Osteocyte (in vitro differentiated cells): ENCODE results near the gene MTA3. TPM values are rescaled to one million over a fixed set of nuclear protein-coding genes. Genes with fewer than 3 reads are reported as not detected.
A peak's percentile ranks its signal among the peaks of the same experiment; 100 is the strongest.

Experiments
- DNase-seq: peaks from one replicate; pipeline ENCODE4 v3.0.0; 2021; ENCODE audit warnings: mixed read lengths; ENCODE audit not compliant: unreplicated experiment; ENCODE audit errors: extremely low spot score
- H3K27ac Mint-ChIP-seq: one replicate; pipeline ENCODE4 v1.8.0; 2021; ENCODE audit warnings: mild to moderate bottlenecking, mixed read lengths; ENCODE audit not compliant: unreplicated experiment
- H3K27me3 Mint-ChIP-seq: one replicate; pipeline ENCODE4 v1.8.0; 2021; ENCODE audit warnings: mixed read lengths; ENCODE audit not compliant: unreplicated experiment
- H3K36me3 Mint-ChIP-seq: one replicate; pipeline ENCODE4 v1.8.0; 2021; ENCODE audit warnings: mixed read lengths; ENCODE audit not compliant: unreplicated experiment
- H3K4me1 Mint-ChIP-seq: one replicate; pipeline ENCODE4 v1.8.0; 2021; ENCODE audit warnings: mixed read lengths; ENCODE audit not compliant: unreplicated experiment
- H3K4me3 Mint-ChIP-seq: one replicate; pipeline ENCODE4 v1.8.0; 2021; ENCODE audit warnings: mild to moderate bottlenecking, moderate library complexity, mixed read lengths; ENCODE audit not compliant: unreplicated experiment
- H3K9me3 Mint-ChIP-seq: one replicate; pipeline ENCODE4 v1.8.0; 2021; ENCODE audit warnings: mixed read lengths; ENCODE audit not compliant: unreplicated experiment
- CTCF ChIP-seq: fragments of 200-600 bp; sonication (generic); IDR thresholded peaks from 2 replicates; pipeline ENCODE4 v1.5.0; 2021; ENCODE audit warnings: antibody characterized with exemption, mild to moderate bottlenecking, moderate library complexity
- total RNA-seq: library from RNA; stranded (reverse); gene quantifications from 2 replicates; pipeline ENCODE4 v1.2.1, GENCODE V29; 2021

MTA3 gene
- total RNA-seq, 1 donor from 2014 or later, result 49.2 TPM

- DNase-seq, result no peak
- Mint-ChIP-seq H3K4me3 (no peak overlapping the region), H3K9me3 (no peaks in the 10 kb centered on the region), H3K36me3 (peaks cover 27% of the 10 kb centered on the region), H3K4me1 (peaks cover 21% of the 10 kb centered on the region), H3K27me3 (no peaks in the 10 kb centered on the region), H3K27ac (peak overlapping the region; percentile 42)
- TF ChIP-seq CTCF, result no peak
Measured at GRCh38 chr2:42754776-42755140, 186.3 kb downstream of the MTA3 start.

- Mint-ChIP-seq H3K4me1 (peaks cover 21% of the 10 kb centered on the region), H3K9me3 (no peaks in the 10 kb centered on the region), H3K4me3 (no peak overlapping the region), H3K27ac (peak overlapping the region; percentile 42), H3K27me3 (no peaks in the 10 kb centered on the region), H3K36me3 (peaks cover 28% of the 10 kb centered on the region)
- DNase-seq, result no peak
- no peak for TF ChIP-seq CTCF
Measured at GRCh38 chr2:42755191-42755880, 186.9 kb downstream of the MTA3 start.

GRCh38 chr2:42756150-42756775 lies 187.8 kb downstream of the MTA3 start:
- H3K9me3 Mint-ChIP-seq, result no peaks in the 10 kb centered on the region
- H3K36me3 Mint-ChIP-seq, result peaks cover 25% of the 10 kb centered on the region
- H3K27ac Mint-ChIP-seq, result no peak overlapping the region
- no peak for TF ChIP-seq CTCF
- DNase-seq, result no peak
- no peaks in the 10 kb centered on the region for H3K27me3 Mint-ChIP-seq
- H3K4me3 Mint-ChIP-seq, result no peak overlapping the region
- H3K4me1 Mint-ChIP-seq, result peaks cover 21% of the 10 kb centered on the region

- H3K4me1 Mint-ChIP-seq, result peaks cover 21% of the 10 kb centered on the region
- H3K27ac Mint-ChIP-seq, result no peak overlapping the region
- no peak for TF ChIP-seq CTCF
- no peaks in the 10 kb centered on the region for H3K9me3 Mint-ChIP-seq
- H3K27me3 Mint-ChIP-seq, result no peaks in the 10 kb centered on the region
- no peak overlapping the region for H3K4me3 Mint-ChIP-seq
- peaks cover 23% of the 10 kb centered on the region for H3K36me3 Mint-ChIP-seq
- DNase-seq, result no peak
Measured at GRCh38 chr2:42756966-42757513, 188.6 kb downstream of the MTA3 start.

- no peak for DNase-seq
- H3K27me3 Mint-ChIP-seq, result no peaks in the 10 kb centered on the region
- no peak overlapping the region for H3K4me3 Mint-ChIP-seq
- peaks cover 25% of the 10 kb centered on the region for H3K36me3 Mint-ChIP-seq
- H3K4me1 Mint-ChIP-seq, result peaks cover 21% of the 10 kb centered on the region
- no peak overlapping the region for H3K27ac Mint-ChIP-seq
- TF ChIP-seq CTCF, result no peak
- no peaks in the 10 kb centered on the region for H3K9me3 Mint-ChIP-seq
Measured at GRCh38 chr2:42757981-42758740, 189.7 kb downstream of the MTA3 start.
